ENCODE results near the gene CTAGE15. TPM values are rescaled to one million over a fixed set of nuclear protein-coding genes. Genes with fewer than 3 reads are reported as not detected.
"Not testable (repeated sequence)": the region's sequence is repeated elsewhere in the genome, so short reads cannot be mapped to it uniquely, and the experiment has no call there.

Gene CTAGE15
- 0.18 TPM for polyA plus RNA-seq (2012; ENCODE audit: low read depth, missing spikeins)

- FAIRE-seq = not testable (repeated sequence)
Observed at GRCh38 chr7:143571501-143571900, at the start of gene CTAGE15. Gene CTAGE15 (plus strand): TSS chr7:143571801. CDS start chr7:143571818, 17 bp downstream.

GRCh38 chr7:143522309-143522916 is 49.2 kb upstream of the CTAGE15 start:
- not testable (repeated sequence) for DNase-seq (ENCODE audit: insufficient read length, low spot score)
- FAIRE-seq = peak; percentile 16

More at GRCh38 chr7:143571501-143571900, at the start of gene CTAGE15:
- not testable (repeated sequence) for DNase-seq (ENCODE audit: insufficient read length, low spot score)

DNA sequence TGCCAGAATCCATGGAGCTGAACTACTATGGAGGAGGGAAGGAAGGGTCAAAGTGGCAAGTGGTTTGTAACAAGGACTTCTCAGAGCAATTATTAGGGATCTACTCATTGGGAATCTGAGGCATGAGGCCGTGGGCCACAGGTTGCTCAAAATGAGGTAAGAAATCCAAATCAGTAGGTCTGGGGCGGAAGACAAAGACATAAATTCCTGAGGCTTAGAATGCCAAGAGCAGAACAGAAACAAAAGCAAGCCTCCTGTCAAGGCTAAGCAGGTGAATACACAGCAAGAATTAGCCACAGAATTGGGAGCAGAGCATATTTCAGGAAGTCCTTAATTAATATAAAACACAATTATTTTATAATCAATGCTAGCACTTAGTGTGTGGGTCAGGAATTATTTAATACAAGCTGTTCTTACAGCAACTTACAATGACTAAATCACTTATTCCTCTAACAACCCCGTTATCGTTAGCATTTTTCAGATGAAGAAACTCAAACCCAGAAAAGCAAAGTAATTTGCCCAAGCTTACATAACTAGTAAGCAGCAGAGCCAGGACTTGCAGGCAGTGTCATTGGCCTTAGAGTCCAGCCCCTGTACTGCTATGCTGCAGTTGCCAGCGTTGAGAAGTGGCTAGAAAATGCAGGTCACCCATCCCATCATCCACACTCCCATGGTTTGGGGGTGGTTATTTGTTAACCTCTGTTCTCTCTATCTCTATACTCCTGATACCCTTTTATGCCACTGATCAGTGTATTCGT is 40.3 kb upstream of the CTAGE15 start:
- FAIRE-seq; DNase-seq (ENCODE audit: insufficient read length, low spot score): not testable (repeated sequence)

- DNase-seq (ENCODE audit: insufficient read length, low spot score); FAIRE-seq: not testable (repeated sequence)
Observed at GRCh38 chr7:143531932-143532331, 39.7 kb upstream of the CTAGE15 start.

DNA sequence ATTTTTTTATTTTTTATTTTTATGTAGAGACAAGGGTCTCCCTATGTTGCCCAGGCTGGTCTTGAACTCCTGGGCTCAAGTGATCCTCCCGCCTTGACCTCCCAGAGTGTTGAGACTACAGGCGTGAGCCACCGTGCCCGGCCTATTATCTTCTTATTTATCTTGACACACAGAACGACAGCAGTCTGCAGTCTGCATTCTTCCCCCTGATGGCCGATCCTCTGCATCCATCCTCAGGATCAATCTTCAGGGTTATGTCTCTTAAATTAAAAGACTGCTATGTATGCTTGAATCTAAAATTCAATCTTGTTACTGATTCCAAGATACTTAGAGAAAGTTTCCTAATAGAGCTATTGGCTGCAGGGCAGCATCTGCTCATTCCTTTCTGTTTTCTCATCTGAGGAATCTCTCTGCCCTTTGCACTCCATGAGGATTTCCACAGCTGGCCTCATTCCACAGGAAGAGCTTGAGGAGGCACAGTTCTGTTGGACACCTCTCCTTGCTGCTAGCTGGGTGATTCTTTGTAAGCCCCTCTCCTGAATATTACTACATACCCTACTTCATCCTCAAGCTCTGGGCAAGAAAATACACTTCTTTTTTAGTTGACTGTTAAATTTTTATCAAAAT is 38.3 kb upstream of the CTAGE15 start:
- FAIRE-seq = not testable (repeated sequence)

DNA sequence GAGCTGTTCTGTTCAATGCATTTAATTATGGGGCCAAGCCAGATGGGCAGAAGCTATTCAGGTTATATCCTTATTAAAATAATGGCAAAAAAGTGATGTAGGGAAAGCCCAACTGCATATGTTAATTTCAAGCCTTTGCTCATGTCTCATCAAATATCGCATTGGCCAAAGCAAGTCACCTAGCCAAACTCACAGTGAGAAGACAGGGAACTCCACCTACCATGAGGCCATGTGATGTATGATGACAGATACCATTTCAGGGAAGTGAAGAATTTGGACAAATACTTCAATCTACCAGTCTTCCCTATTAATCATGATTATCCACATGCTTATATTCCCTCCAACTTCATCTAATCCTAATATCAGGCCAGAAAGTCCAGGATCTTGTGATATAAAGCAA is 35.2 kb upstream of the CTAGE15 start:
- DNase-seq (ENCODE audit: insufficient read length, low spot score); FAIRE-seq: not testable (repeated sequence)

More for the DNA sequence above, 38.3 kb upstream of the CTAGE15 start:
- DNase-seq (ENCODE audit: insufficient read length, low spot score) = not testable (repeated sequence)

- not testable (repeated sequence) for FAIRE-seq; DNase-seq (ENCODE audit: insufficient read length, low spot score)
Observed at GRCh38 chr7:143543288-143544038, 28.1 kb upstream of the CTAGE15 start.

- DNase-seq (ENCODE audit: insufficient read length, low spot score) = not testable (repeated sequence)
Observed at GRCh38 chr7:143555968-143556367, 15.6 kb upstream of the CTAGE15 start.

DNA sequence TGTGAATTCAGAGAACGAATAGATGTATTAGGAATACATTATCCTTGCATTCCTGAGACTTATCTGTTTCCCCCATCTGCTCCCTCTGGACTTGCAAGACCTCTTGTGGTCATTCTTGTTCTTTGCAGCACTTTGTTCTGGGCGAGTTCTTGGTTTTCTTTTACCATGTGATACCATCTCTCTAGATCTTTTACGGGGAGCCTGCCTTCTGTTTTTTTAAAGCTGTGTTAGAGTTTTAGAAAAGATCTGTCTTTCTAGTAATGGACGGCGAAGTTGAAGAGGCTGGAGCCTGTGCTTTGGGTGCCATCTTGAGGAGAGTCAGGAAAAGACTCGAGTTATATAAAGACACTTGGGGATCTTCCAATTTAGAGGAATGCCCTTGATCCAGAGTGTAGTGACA is 8.3 kb upstream of the CTAGE15 start:
- FAIRE-seq = not testable (repeated sequence)

More at GRCh38 chr7:143555968-143556367, 15.6 kb upstream of the CTAGE15 start:
- not testable (repeated sequence) for FAIRE-seq

GRCh38 chr7:143566001-143566400 is 5.6 kb upstream of the CTAGE15 start:
- FAIRE-seq = not testable (repeated sequence)

More for the DNA sequence above, 8.3 kb upstream of the CTAGE15 start:
- not testable (repeated sequence) for DNase-seq (ENCODE audit: insufficient read length, low spot score)

DNA sequence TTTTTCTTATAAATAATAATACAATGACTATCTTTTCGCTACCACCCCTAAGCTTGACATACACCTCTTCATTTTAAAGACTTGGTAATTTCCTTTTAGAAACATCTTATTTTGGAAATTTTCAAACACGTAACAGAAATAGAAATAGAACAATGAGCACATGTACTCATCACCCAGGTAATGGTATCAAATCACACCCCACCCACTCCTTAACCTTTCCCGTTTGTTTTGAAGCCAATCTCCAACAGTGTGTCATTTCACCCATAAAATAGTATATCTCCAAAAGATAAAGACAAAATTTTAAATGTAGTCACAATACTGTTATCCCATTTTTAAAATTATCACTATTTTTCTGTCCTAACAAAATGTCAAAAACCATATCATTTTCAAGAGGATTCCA is 16.6 kb downstream of the CTAGE15 start:
- not testable (repeated sequence) for FAIRE-seq; DNase-seq (ENCODE audit: insufficient read length, low spot score)

More at GRCh38 chr7:143566001-143566400, 5.6 kb upstream of the CTAGE15 start:
- not testable (repeated sequence) for DNase-seq (ENCODE audit: insufficient read length, low spot score)

- not testable (repeated sequence) for DNase-seq (ENCODE audit: insufficient read length, low spot score); FAIRE-seq
Observed at GRCh38 chr7:143589897-143590296, 18.3 kb downstream of the CTAGE15 start.

DNA sequence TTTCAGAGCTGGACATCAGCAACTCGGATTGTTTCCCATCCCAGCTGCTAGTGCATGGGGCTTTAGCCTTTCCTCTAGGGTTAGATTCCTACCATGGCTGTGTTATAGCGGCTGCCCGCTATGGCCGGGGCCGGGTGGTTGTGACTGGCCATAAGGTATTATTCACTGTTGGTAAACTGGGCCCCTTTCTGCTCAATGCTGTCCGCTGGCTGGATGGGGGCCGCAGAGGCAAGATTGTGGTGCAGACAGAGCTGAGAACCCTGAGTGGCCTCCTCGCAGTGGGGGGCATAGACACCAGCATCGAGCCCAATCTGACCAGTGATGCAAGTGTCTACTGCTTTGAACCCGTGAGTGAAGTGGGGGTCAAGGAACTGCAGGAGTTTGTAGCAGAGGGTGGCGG is 26.5 kb downstream of the CTAGE15 start:
- DNase-seq (ENCODE audit: insufficient read length, low spot score); FAIRE-seq: not testable (repeated sequence)

GRCh38 chr7:143603549-143603948 is 31.9 kb downstream of the CTAGE15 start:
- not testable (repeated sequence) for FAIRE-seq; DNase-seq (ENCODE audit: insufficient read length, low spot score)

GRCh38 chr7:143606088-143606487 is 34.5 kb downstream of the CTAGE15 start:
- not testable (repeated sequence) for DNase-seq (ENCODE audit: insufficient read length, low spot score); FAIRE-seq

DNA sequence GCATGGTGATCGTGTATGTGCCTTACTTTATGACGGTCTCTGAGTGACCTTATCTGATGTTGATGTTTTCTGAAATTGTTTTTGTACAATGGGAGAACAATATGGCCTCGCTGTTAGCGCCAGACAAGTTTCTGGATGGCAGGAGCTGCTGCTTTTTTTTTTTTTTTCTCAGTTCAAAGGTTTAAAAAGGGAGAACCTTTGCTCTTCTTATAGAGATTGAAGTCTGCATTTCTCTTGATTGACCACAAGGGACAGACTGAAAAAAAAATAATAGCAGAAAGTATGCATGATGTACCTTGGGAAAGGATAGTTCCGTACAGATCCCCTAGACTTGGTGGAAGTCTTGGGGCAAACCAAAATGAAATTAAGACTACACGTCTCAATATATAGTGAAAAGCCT is 43.9 kb downstream of the CTAGE15 start:
- not testable (repeated sequence) for DNase-seq (ENCODE audit: insufficient read length, low spot score); FAIRE-seq

DNA sequence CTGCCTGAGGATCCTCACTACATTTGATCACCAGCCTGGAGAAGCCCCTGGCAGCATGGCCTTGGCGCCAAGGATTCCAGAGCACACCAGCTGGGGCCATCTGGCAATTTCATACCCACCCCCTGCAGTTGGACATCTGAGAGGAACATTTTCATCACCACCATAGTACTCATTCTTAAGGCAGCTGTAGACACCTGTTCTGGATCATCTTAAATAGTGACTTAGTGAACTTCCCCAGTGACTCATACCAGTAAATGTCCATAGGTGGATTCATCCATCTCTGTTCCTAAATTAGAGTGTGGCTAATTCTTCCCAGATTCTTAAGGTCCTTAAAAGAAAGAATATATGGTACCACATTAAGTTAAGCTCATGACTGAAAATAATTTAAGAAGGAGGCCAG is 45.6 kb downstream of the CTAGE15 start:
- DNase-seq (ENCODE audit: insufficient read length, low spot score); FAIRE-seq: not testable (repeated sequence)

DNA sequence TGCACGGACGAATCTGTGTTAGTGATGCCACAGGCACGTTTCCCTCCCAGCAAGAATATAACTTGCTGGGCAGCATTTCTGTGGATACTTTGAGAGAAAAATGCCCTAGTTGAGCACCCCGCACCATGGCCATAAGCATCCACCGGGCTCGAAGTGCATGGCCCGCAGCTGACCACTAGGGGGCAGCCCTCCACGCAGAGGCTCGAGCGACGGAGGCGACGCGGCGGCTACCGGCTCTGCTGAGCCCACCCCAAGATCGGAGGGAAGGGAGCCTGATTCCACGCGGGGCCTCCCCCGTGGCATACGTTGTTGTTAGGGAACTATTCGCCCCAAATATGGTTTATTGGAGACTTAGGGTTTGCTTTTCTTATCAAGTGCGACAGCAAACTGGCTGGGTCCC is 48.5 kb downstream of the CTAGE15 start:
- DNase-seq (ENCODE audit: insufficient read length, low spot score) = not testable (repeated sequence)
- FAIRE-seq = peak; percentile 48

- not testable (repeated sequence) for DNase-seq (ENCODE audit: insufficient read length, low spot score)
- FAIRE-seq = peak; percentile 83
Observed at GRCh38 chr7:143620646-143621045, 49.0 kb downstream of the CTAGE15 start, which contains the start of gene TCAF2. Gene TCAF2 (plus strand): TSS chr7:143620974.

Measured in GM12891 (cell line).